B cell (primary cell): ENCODE measurements around the gene ERAS. TPM values are rescaled to one million over a fixed set of nuclear protein-coding genes. Genes with fewer than 3 reads are reported as not detected.

Experiments used
- ATAC-seq: fragments of 200-7000 bp; cut with Tn5 transposase; one replicate; pipeline ENCODE4 v1.10.0; 2021; ENCODE audit warnings: low read depth, mild to moderate bottlenecking, moderate number of reproducible peaks, moderate library complexity
- CTCF ChIA-PET: fragments of 350-600 bp; sonication (Branson Sonifier 250); formaldehyde crosslinking; loops from one replicate; lab custom pipeline; 2021; ENCODE audit warnings: antibody characterized with exemption, inconsistent platforms; lab: Charles Lee
- POLR2A ChIA-PET: fragments of 350-600 bp; sonication (Branson Sonifier 250); formaldehyde crosslinking; loops from one replicate; lab custom pipeline; 2021; ENCODE audit warnings: antibody characterized with exemption; lab: Charles Lee
- DNase-seq: peaks from one replicate; pipeline ENCODE4 v3.0.0; 2013
- H2AFZ ChIP-seq: 2 replicates; pipeline ENCODE4 v1.6.1; 2012; ENCODE audit warnings: mild to moderate bottlenecking, low read depth, low read length; ENCODE audit not compliant: insufficient read depth, poor library complexity, severe bottlenecking
- H3K27ac ChIP-seq, 2 donors: 1 replicate in 1 of 2; 2 replicates in 1 of 2; pipeline ENCODE4 v1.5.1; 2012 to 2013; ENCODE audit warnings: low read length in 2 of 2, mild to moderate bottlenecking in 2 of 2, moderate library complexity in 1 of 2
- H3K27me3 ChIP-seq, 4 experiments: fragments of 200-600 bp in 1 of 4; sonication (generic) in 1 of 4; replicated peaks in 1 of 4; 1 replicate in 2 of 4; 2 replicates in 2 of 4; pipeline versions ENCODE4 v1.6.1 to v1.7.0; 2013 to 2016; ENCODE audit warnings: low read length in 3 of 4, mild to moderate bottlenecking in 2 of 4, mixed read lengths in 1 of 4, moderate library complexity in 1 of 4; ENCODE audit not compliant: insufficient read depth in 4 of 4, control insufficient read depth in 3 of 4; ENCODE audit errors: control extremely low read depth in 1 of 4
- H3K36me3 ChIP-seq, 2 experiments: replicated peaks in 1 of 2; 1 replicate in 1 of 2; 2 replicates in 1 of 2; pipeline versions ENCODE4 v1.6.1 to v1.7.1; 2013; ENCODE audit warnings: low read length in 1 of 2; ENCODE audit not compliant: insufficient read depth in 2 of 2, control insufficient read depth in 1 of 2; ENCODE audit errors: control extremely low read depth in 1 of 2, extremely low read depth in 1 of 2
- H3K4me1 ChIP-seq, 2 donors: fragments of 200-600 bp in 1 of 2; sonication (generic) in 1 of 2; 1 replicate in 1 of 2; 2 replicates in 1 of 2; pipeline versions ENCODE4 v1.5.1 to v1.6.1; 2013 to 2017; ENCODE audit warnings: low read length in 2 of 2; ENCODE audit not compliant: control insufficient read depth in 2 of 2, insufficient read depth in 2 of 2
- H3K4me2 ChIP-seq: replicated peaks from 2 replicates; pipeline ENCODE3; 2012; ENCODE audit warnings: mild to moderate bottlenecking, low read depth, low read length; ENCODE audit not compliant: poor library complexity, severe bottlenecking
- H3K4me3 ChIP-seq, 5 experiments: fragments of 200-600 bp in 1 of 5; sonication (generic) in 1 of 5; 1 replicate in 3 of 5; 2 replicates in 2 of 5; pipeline versions ENCODE4 v1.5.1 to v1.7.0; 2011 to 2016; ENCODE audit warnings: low read length in 4 of 5, mild to moderate bottlenecking in 4 of 5, low read depth in 2 of 5, control low read depth in 1 of 5, moderate library complexity in 1 of 5; ENCODE audit not compliant: insufficient read depth in 1 of 5; ENCODE audit errors: control extremely low read depth in 1 of 5, extremely low read depth in 1 of 5
- H3K79me2 ChIP-seq: fragments of 200-600 bp; sonication (generic); one replicate; pipeline ENCODE4 v1.6.0; 2016; ENCODE audit warnings: low read length; ENCODE audit not compliant: control insufficient read depth, insufficient read depth
- H3K9ac ChIP-seq: fragments of 200-600 bp; sonication (generic); 2 replicates; pipeline ENCODE4 v1.6.1; 2017; ENCODE audit warnings: mild to moderate bottlenecking, low read length, moderate library complexity
- H3K9me3 ChIP-seq, 3 donors: one replicate each; pipeline versions ENCODE4 v1.6.1 to v1.7.1; 2013; ENCODE audit warnings: low read length in 2 of 3; ENCODE audit not compliant: control insufficient read depth in 2 of 3, insufficient read depth in 1 of 3; ENCODE audit errors: control extremely low read depth in 1 of 3
- H4K20me1 ChIP-seq: 2 replicates; pipeline ENCODE4 v1.6.0; 2012; ENCODE audit warnings: mild to moderate bottlenecking, low read length; ENCODE audit not compliant: insufficient read depth, control insufficient read depth, poor library complexity, severe bottlenecking
- H3K27ac Mint-ChIP-seq: one replicate; pipeline ENCODE4 v1.8.0; 2021; ENCODE audit warnings: mixed read lengths
- H3K27me3 Mint-ChIP-seq: one replicate; pipeline ENCODE4 v1.8.0; 2021; ENCODE audit warnings: mixed read lengths
- H3K4me1 Mint-ChIP-seq: one replicate; pipeline ENCODE4 v1.8.0; 2021; ENCODE audit warnings: mixed read lengths
- H3K4me3 Mint-ChIP-seq: one replicate; pipeline ENCODE4 v1.8.0; 2021; ENCODE audit warnings: mixed read lengths
- H3K9me3 Mint-ChIP-seq: one replicate; pipeline ENCODE4 v1.8.0; 2022; ENCODE audit warnings: mixed read lengths; ENCODE audit not compliant: insufficient read depth
- CTCF ChIP-seq: fragments of 200-600 bp; IDR thresholded peaks from one replicate; pipeline ENCODE4 v1.8.0; 2022; ENCODE audit warnings: antibody characterized with exemption, mild to moderate bottlenecking
- EZH2 ChIP-seq: IDR thresholded peaks from 2 replicates; pipeline ENCODE4 v1.6.1; 2012; ENCODE audit warnings: borderline replicate concordance, low read depth, mild to moderate bottlenecking, moderate library complexity, low read length; ENCODE audit not compliant: insufficient read depth, poor library complexity, severe bottlenecking
- WGBS: methylation state at CpG from one replicate; pipeline ENCODE4 v1.1.5; 2013; ENCODE audit warnings: missing lambda C conversion rate; ENCODE audit not compliant: insufficient coverage; 5-methylcytosine and 5-hydroxymethylcytosine counted together
- intact Hi-C: fragments of 100-400 bp; cut with micrococcal nuclease; formaldehyde crosslinking; loops from one replicate; pipeline ENCODE4 v1.10.0; 2022
- polyA plus RNA-seq: library from polyadenylated mRNA; depleted of rRNA; stranded (reverse); fragments of >200 nt; gene quantifications from 2 replicates; pipeline ENCODE4 v1.2.3, GENCODE V29; 2012
- total RNA-seq, 2 donors: library from RNA; stranded (reverse); fragments of 120-200 nt in 1 of 2; gene quantifications; 1 replicate in 1 of 2; 2 replicates in 1 of 2; pipeline versions ENCODE4 v1.2.3 to v1.2.4, GENCODE V29; 2013 to 2022

The ERAS gene
- total and polyA plus RNA-seq, 2 donors (not counting 1 experiment from before 2014, with no cell fraction given), result 0.09 TPM; not detected in 1

GRCh38 chrX:48831136-48831908 lies 5.0 kb downstream of the ERAS start:
- no peak overlapping the region for H3K4me3 ChIP-seq
- H3K4me1 ChIP-seq, result peaks cover 8 to 13% of the 10 kb centered on the region in 2 donors
- Mint-ChIP-seq H3K27ac (no peak overlapping the region), H3K27me3 (peaks cover 53% of the 10 kb centered on the region), H3K4me3 (no peak overlapping the region), H3K4me1 (peaks cover 14% of the 10 kb centered on the region), H3K9me3 (no peaks in the 10 kb centered on the region)
- no peak overlapping the region for H3K4me2 ChIP-seq
- peaks cover 0 to 5% (median 0%) of the 10 kb centered on the region in 3 donors for H3K9me3 ChIP-seq
- peaks cover 0 to 34% (median 8%) of the 10 kb centered on the region in 4 experiments for H3K27me3 ChIP-seq
- no peak overlapping the region for H3K27ac ChIP-seq
- H4K20me1 ChIP-seq, result no peaks in the 10 kb centered on the region
- ATAC-seq (no peak), DNase-seq (no peak)
- H2AFZ ChIP-seq, result no peak overlapping the region
- H3K36me3 ChIP-seq, result no peaks in the 10 kb centered on the region
- WGBS, result 15% methylated on average over 55 of the region's 58 CpGs
- intact Hi-C loops, result no loop called here
- H3K9ac ChIP-seq, result no peak overlapping the region
- no peak for TF ChIP-seq EZH2
- no peaks in the 10 kb centered on the region for H3K79me2 ChIP-seq
- CTCF ChIA-PET, result no interaction called here
- POLR2A ChIA-PET, result no interaction called here

- H3K27ac Mint-ChIP-seq, result no peak overlapping the region
- H3K79me2 ChIP-seq, result no peaks in the 10 kb centered on the region
- peaks cover 0 to 5% (median 0%) of the 10 kb centered on the region in 3 donors for H3K9me3 ChIP-seq
- H3K4me2 ChIP-seq, result no peak overlapping the region
- H3K36me3 ChIP-seq, result no peaks in the 10 kb centered on the region
- 10% methylated on average over 53 of the region's 57 CpGs for whole genome bisulfite sequencing
- intact Hi-C loops, result no loop called here
- ChIA-PET POLR2A (no interaction called here), CTCF (no interaction called here)
- H3K27me3 Mint-ChIP-seq, result peaks cover 55% of the 10 kb centered on the region
- TF ChIP-seq EZH2, result no peak
- TF ChIP-seq CTCF, result no peak
- no peaks in the 10 kb centered on the region for H3K9me3 Mint-ChIP-seq
- no peaks in the 10 kb centered on the region for H4K20me1 ChIP-seq
- no peak overlapping the region for H3K4me3 Mint-ChIP-seq
- DNase-seq, result no peak
- H3K27ac ChIP-seq, result no peak overlapping the region
- peaks cover 8 to 13% of the 10 kb centered on the region in 2 donors for H3K4me1 ChIP-seq
- ATAC-seq, result no peak
- H3K27me3 ChIP-seq, result peaks cover 0 to 34% (median 7%) of the 10 kb centered on the region in 4 experiments
- no peak overlapping the region for H3K9ac ChIP-seq
- H3K4me3 ChIP-seq, result no peak overlapping the region
- no peak overlapping the region for H2AFZ ChIP-seq
- H3K4me1 Mint-ChIP-seq, result peaks cover 15% of the 10 kb centered on the region
Observed at GRCh38 chrX:48831909-48832291, 5.6 kb downstream of the ERAS start.
